CD4-positive, alpha-beta T cell treated with Interferon gamma for 1 hour (primary cell): Measurements from ENCODE around the gene LRRC28.

Source experiments
- DNase-seq: peaks from one replicate; pipeline ENCODE4 v3.0.0-alpha.2; 2020

LRRC28 gene

DNA sequence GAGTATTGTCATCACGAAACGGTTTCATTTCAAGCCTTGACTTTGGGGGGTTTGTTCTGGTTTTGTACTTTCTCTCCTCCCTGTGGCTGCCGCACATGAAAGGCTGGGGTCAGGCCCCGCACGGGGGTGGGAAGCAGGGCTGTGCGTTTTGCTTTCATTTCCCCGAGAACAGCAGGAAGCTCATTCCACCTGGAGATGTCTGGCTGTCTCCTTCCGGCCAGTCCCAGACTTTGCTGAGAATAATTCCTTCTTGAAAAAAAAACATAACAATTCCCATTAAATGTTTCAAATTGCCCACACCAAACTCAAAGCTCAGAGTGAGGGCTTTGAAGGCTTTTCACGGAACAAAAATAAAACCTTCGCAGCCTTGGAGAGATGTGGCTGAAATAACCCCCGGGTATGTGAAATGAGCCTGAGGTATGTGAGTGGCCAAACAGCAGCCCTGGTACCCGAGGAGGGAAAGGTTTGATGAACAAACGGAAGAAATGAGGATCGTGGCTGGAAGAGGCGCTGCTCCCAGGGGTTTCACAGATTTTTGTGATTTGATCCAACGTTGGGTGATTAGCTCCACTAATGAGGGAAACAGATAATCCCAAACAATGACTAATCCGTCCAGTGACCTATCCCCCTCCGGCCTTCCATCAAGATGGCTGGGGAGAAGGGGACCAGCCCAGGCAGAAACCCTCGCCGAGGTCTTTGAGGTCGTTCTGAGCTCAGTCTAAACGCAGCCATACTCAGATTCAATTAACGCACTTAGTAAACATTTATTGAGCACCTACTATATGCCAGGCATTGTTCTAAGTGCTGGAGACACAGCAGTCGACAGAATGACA is 187.6 kb downstream of the LRRC28 start:
- no peak for DNase-seq

DNA sequence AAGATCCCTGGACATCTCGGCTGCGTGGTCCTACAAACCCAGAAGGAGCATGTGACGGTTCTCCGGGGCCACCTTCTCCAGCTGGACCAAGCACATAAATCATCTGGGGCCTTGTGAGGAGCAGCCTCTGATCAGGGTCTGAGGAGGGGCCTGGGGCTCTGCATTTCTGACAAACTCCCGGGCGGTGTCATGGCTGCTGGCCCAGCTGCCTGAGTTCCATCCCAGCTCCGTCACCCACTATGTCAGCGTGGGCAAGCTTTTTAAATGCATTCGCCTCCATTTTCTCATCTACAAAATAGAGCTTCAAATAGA is 188.2 kb downstream of the LRRC28 start:
- DNase-seq = no peak

DNA sequence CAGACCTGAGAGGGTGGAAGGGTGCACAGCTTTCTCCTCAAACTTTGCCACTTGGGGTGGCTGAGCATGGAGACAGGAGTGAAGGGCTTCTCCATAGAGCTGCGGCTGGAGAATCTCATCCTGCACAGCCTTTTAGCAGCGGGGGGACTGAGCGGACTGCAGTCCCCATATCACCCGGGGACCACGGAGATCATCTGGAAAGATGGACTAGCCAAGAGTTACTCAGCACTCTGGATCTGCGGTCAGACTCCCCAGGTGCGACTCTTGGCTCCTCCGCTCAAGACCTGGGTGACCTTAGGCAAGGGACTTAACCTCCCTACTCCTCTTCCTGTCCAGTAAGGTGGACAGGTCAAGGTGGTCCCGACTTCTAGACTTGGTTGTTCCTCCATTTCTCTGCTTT is 188.7 kb downstream of the LRRC28 start:
- DNase-seq = no peak
